SU-DHL-6 (cell line): ENCODE data around the gene LDB2.

Source experiments
- H2AFZ ChIP-seq: fragments of 200-600 bp; sonication (generic); 2 replicates; pipeline ENCODE4 v1.6.1; 2014; ENCODE audit warnings: low read depth, mild to moderate bottlenecking, moderate library complexity, mixed read lengths, antibody characterized with exemption, low read length; ENCODE audit not compliant: severe bottlenecking
- H3F3A ChIP-seq: fragments of 200-600 bp; shearing (Covaris generic); 2 replicates; pipeline ENCODE4 v1.6.0; 2016; ENCODE audit warnings: antibody characterized with exemption, mild to moderate bottlenecking; ENCODE audit not compliant: insufficient read depth
- H3K27ac ChIP-seq: fragments of 200-600 bp; sonication (generic); 2 replicates; pipeline ENCODE4 v1.5.1; 2016; ENCODE audit warnings: low read depth, mild to moderate bottlenecking, low read length, moderate library complexity, mixed read lengths
- H3K27me3 ChIP-seq: fragments of 200-600 bp; sonication (generic), shearing (Covaris generic); 2 replicates; pipeline ENCODE4 v1.6.0; 2014; ENCODE audit warnings: mild to moderate bottlenecking, low read length
- H3K36me3 ChIP-seq: fragments of 200-600 bp; sonication (generic); 2 replicates; pipeline ENCODE4 v1.6.1; 2014; ENCODE audit warnings: mild to moderate bottlenecking, low read length, mixed read lengths
- H3K4me2 ChIP-seq: fragments of 300-600, 200-600 bp; shearing (Covaris generic), sonication (generic); 2 replicates; pipeline ENCODE4 v1.6.0; 2014; ENCODE audit warnings: low read length, low read depth, mild to moderate bottlenecking; ENCODE audit not compliant: poor library complexity, severe bottlenecking
- H3K4me3 ChIP-seq: fragments of 200-600 bp; sonication (generic); 2 replicates; pipeline ENCODE4 v1.5.1; 2014; ENCODE audit warnings: antibody characterized with exemption, low read length, mild to moderate bottlenecking, mixed read lengths; ENCODE audit not compliant: insufficient read depth, poor library complexity, severe bottlenecking
- H3K79me2 ChIP-seq: fragments of 200-600 bp; sonication (generic); 2 replicates; pipeline ENCODE4 v1.6.1; 2014; ENCODE audit warnings: mild to moderate bottlenecking, low read length, moderate library complexity; ENCODE audit not compliant: insufficient read depth
- H3K9ac ChIP-seq: fragments of 200-600 bp; sonication (generic); 2 replicates; pipeline ENCODE4 v1.7.0; 2014; ENCODE audit warnings: mild to moderate bottlenecking, low read length
- H3K9me2 ChIP-seq: fragments of 200-600 bp; sonication (generic); replicated peaks from 2 replicates; pipeline ENCODE4 v1.6.1; 2014; ENCODE audit warnings: low read length; ENCODE audit not compliant: insufficient read depth
- H3K9me3 ChIP-seq: fragments of 200-600 bp; sonication (generic); 2 replicates; pipeline ENCODE4 v1.6.1; 2014; ENCODE audit warnings: low read length, mixed read lengths; ENCODE audit not compliant: insufficient read depth
- H4K20me1 ChIP-seq: fragments of 200-600 bp; sonication (generic); 2 replicates; pipeline ENCODE4 v1.6.1; 2014; ENCODE audit warnings: low read depth, mild to moderate bottlenecking, antibody characterized with exemption, low read length, moderate library complexity, mixed read lengths
- EZH2phosphoT487 ChIP-seq: fragments of 200-600 bp; sonication (generic), shearing (Covaris generic); conservative IDR thresholded peaks from 2 replicates; pipeline ENCODE4 v1.6.1; 2018; ENCODE audit warnings: mild to moderate bottlenecking, antibody characterized with exemption, low read length, moderate library complexity, mixed read lengths
- TF ChIP-seq, protein P1 (sequence below): fragments of 200-600 bp; sonication (generic); IDR thresholded peaks from one replicate; pipeline ENCODE4 v1.5.1; 2017; ENCODE audit warnings: antibody characterized with exemption, mild to moderate bottlenecking, low read length, moderate library complexity; ENCODE audit not compliant: insufficient read depth, poor library complexity, severe bottlenecking

LDB2 gene

DNA sequence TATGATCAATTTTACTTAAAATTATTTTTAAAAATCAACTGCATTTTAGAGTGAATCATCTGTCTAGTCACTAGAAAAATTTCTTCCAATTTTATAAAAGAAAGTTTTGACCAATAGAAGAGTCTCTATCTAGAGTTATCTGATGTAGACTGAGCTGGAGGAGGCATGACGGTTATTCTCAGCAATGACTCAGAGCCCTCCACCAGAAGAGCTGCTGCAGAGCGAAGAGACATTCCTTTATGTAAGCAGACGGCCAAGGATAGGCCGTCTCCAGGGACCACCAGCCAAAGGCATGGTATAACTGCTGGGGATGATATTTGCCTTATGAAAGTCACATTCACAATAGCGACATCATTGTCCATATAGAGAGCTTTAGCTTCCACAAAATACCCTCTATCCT is 23.0 kb downstream of the LDB2 start:
- Histone ChIP-seq H2AFZ (no peak overlapping the region), H3K9ac (no peak overlapping the region), H3K4me2 (no peak overlapping the region), H3K79me2 (no peaks in the 10 kb centered on the region), H3K9me2 (no peaks in the 10 kb centered on the region), H3K36me3 (no peaks in the 10 kb centered on the region), H3K27ac (no peak overlapping the region), H3F3A (no peaks in the 10 kb centered on the region), H3K9me3 (no peaks in the 10 kb centered on the region), H3K27me3 (no peaks in the 10 kb centered on the region), H3K4me3 (no peak overlapping the region), H4K20me1 (no peaks in the 10 kb centered on the region)
- TF ChIP-seq, protein P1, sequence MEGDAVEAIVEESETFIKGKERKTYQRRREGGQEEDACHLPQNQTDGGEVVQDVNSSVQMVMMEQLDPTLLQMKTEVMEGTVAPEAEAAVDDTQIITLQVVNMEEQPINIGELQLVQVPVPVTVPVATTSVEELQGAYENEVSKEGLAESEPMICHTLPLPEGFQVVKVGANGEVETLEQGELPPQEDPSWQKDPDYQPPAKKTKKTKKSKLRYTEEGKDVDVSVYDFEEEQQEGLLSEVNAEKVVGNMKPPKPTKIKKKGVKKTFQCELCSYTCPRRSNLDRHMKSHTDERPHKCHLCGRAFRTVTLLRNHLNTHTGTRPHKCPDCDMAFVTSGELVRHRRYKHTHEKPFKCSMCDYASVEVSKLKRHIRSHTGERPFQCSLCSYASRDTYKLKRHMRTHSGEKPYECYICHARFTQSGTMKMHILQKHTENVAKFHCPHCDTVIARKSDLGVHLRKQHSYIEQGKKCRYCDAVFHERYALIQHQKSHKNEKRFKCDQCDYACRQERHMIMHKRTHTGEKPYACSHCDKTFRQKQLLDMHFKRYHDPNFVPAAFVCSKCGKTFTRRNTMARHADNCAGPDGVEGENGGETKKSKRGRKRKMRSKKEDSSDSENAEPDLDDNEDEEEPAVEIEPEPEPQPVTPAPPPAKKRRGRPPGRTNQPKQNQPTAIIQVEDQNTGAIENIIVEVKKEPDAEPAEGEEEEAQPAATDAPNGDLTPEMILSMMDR = no peak
- no peak for TF ChIP-seq EZH2phosphoT487

DNA sequence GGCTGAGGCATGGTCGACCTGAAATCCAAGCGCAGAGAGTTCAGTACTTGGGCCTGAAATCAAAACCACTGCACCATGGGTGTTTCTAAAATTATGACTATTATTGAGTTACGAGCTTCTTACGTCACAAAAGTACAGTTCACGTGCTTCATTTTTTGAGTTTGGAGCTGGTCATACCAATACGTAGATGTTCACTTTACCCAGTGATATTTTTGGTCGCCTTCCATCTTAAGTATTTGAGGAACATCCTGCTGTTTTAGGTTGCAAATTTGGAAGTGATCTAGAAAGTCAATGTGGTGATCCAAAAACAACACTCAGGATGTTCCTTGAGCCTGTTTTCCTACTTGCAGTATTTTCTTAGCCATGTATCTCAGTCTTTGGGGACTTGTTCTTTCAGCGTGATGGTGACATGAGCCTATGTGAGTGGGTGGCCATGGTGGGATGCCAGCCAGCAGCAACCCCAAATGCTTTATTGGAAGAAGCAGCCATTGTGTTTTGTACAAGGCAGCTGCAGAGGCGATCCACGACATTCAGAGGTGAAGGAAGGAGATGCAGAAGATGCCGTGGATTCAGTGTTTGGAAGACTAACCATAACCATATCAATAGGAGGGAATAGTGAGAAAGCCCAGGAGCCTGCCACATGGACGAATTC is 28.7 kb downstream of the LDB2 start:
- no peaks in the 10 kb centered on the region for H4K20me1 ChIP-seq
- TF ChIP-seq, protein P1 = no peak
- no peak for TF ChIP-seq EZH2phosphoT487
- no peak overlapping the region for H3K9ac ChIP-seq
- H3K79me2 ChIP-seq = no peaks in the 10 kb centered on the region
- H2AFZ ChIP-seq = no peak overlapping the region
- no peaks in the 10 kb centered on the region for H3K9me2 ChIP-seq
- no peak overlapping the region for H3K4me3 ChIP-seq
- no peaks in the 10 kb centered on the region for H3K27me3 ChIP-seq
- H3K4me2 ChIP-seq = no peak overlapping the region
- no peaks in the 10 kb centered on the region for H3F3A ChIP-seq
- no peaks in the 10 kb centered on the region for H3K36me3 ChIP-seq
- no peak overlapping the region for H3K27ac ChIP-seq
- H3K9me3 ChIP-seq = no peaks in the 10 kb centered on the region

DNA sequence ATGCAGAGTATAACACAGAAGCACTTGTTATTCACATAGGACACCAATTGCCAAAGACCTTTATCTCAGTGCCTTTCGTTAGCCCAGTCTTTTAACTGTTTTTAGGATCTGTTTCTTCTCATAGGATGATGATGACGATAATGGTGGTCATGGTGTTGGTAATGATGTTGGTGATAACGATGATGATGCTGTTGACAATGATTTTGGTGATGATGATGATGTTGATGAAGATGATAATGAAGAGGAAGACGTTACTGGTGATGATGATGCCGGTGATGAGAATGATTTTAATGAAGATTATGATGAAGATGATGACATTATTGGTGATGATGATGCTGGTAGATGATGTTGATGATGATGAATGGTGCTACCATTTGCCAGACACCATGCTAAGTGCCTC is 29.8 kb downstream of the LDB2 start:
- Histone ChIP-seq H3K4me2 (no peak overlapping the region), H3K36me3 (no peaks in the 10 kb centered on the region), H3K27ac (no peak overlapping the region), H3K27me3 (no peaks in the 10 kb centered on the region), H3K9me3 (no peaks in the 10 kb centered on the region), H4K20me1 (no peaks in the 10 kb centered on the region), H3F3A (no peaks in the 10 kb centered on the region), H3K79me2 (no peaks in the 10 kb centered on the region), H3K9ac (no peak overlapping the region), H3K9me2 (no peaks in the 10 kb centered on the region), H3K4me3 (no peak overlapping the region), H2AFZ (no peak overlapping the region)
- TF ChIP-seq, protein P1 = no peak
- no peak for TF ChIP-seq EZH2phosphoT487
